HG03039 (cell line): ENCODE data around the gene PRKAR1B.

Experiments used
- ATAC-seq: cut with Tn5 transposase; IDR thresholded peaks from one replicate; pipeline ENCODE4 v1.9.1; 2021; ENCODE audit warnings: mild to moderate bottlenecking, moderate library complexity; ENCODE audit not compliant: unreplicated experiment

PRKAR1B gene

DNA sequence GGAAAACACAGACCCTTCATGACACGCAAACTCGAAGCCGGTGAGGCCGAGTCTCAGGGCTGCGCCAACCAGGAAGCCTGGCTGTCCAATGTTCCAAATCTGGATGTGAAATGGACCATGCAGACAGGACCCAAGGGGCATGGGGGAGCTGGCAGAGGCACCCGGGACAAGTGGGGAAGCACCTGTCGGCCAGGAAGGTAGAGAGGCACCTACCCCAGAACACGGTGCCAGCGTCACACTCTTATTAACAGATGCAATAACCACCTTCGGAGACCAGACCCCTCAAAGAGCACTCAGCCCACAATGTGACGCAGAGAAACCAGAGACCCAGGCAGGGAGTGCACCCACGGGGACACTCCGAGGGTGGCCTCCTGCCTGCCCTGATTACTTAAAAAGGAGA lies 119.1 kb downstream of the PRKAR1B start:
- no peak for ATAC-seq

DNA sequence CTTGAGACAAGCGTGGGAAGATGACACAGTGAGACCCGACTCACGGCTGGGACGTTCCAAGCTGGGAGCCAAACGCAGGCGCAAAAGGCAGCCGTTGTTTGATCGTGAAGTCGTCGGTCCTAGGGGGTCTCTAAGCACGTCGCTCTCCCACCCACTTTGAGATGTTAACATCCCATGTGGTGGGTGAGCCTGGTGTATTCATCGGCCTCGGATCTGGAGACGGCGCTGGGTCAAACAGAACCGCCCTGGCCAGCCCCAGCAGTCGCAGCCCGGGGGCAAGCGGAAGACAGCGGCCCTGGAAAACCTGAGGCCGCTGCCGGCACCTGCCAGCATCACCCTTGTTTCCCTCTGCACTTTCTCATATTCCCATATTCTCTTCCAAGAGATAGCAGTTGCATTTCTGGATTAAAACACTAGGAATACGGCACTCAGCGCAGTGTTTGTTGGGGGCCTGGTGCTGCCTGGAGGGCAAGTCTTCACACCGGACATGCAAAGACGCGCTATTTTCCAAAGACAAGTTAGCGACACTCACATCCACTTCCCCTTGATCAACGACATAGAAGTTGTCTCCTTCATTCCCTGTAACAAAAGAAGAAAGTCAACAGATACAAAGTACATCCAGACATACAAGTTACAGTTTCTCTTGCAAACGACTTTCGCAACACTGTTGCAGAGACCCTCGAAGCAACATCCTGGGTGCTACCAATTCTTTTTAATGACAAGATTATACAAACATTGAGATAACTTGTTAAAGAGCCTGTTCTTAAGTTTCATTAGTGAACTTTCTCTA lies 121.2 kb downstream of the PRKAR1B start:
- ATAC-seq: no peak

DNA sequence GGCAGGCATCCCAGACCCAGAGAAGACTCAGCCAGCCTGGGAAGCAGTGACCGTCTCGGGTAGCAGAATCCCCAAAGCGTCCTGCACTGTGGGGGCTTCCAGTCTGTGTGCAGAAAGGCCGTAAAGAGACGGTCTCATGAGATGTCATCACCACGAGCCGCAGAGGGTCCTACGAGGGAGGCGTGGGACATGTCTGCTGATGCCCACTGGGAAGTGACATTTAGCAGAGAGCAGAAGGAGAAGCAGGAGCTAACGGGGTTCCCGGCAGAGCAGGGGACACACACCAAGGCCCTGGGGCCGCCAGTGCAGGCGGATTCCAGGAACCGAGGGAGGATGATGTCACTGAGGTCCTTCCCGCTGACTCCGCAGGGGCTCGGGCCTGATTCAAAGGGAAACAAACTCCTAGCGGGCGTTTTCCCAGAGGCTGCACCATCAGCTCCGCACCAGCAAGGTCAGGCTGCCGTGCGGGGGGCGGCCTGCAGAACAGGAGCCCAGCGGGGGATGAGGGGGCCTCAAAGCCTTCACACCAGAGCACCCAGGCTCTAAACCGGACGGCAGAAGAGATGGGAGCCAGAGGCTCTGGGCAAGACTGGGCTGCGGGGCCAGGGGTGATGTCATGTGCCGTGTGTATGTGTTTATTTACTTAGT lies 122.1 kb downstream of the PRKAR1B start:
- ATAC-seq: no peak

DNA sequence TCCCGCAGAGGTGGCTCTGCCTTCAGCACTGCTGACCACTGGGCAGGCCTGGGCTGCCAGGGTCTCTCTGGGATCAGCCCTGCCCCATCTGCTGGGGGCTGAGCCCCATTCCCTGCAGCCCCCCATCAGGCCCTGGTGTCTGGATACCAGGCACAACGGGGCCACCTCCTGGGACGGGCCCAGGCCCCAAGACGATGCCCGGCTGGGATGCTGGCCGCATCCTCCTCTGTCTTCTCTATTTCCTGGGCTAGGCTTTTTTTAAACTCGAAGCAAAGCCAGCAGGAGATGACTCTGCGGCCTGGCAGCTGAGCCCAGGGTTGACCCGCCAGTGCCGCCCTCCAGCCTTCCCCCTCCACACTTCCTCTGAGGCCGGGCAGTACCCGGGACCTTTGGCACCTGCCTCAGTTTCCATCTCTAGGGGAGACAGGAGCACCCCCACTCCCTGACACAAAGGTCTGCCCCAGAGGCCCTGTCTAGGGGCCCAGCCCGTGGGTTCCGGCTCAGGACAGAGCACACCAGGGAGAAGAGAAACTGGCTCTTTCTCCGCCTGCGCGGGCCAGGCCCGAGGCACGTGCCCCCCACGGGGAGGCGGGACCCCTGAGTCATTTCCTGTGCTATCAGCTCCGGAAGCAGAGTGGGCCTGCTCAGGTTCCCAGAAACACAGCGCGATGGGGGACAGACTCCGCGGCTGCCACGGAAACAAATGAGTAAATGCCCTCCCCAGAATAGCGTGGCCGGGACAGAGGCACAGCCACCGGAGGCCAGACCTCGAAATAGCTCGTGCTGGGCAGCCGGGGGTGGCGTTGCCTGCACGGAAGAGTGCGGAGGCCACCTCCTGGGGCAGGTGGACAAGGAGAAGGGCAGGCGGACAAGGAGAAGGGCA lies 122.8 kb downstream of the PRKAR1B start:
- ATAC-seq: peak; percentile 47

DNA sequence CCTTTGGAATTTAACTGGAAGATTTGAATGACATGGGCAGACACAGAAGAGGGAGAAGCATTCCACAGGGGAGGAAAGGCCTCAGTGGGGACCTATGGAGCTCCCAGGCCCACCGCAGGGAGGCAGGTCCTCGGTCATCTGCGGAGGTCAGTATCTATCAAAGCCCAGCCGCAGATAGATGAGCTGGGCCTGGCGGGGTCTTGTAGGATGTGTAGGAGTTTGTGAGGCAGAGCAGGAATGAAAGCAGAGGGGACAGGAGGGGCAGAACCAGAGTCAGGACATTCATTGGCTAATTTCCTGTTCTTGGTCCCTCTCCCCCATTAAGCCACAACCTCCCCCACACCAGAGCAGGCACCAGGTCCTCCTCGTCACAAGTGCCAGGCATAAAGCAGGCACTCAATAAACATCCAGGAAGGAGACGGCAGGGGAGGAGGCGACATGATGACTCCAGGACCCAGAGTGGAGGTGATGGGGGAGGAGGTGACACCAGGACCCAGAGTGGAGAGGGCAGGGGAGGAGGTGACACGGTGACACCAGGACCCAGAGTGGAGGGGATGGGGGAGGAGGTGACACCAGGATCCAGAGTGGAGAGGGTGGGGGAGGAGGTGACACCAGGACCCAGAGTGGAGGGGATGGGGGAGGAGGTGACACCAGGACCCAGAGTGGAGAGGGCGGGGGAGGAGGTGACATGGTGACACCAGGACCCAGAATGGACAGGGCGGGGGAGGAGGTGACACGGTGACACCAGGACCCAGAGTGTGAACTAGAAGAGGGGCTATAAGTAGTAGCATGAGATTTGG lies 123.7 kb downstream of the PRKAR1B start:
- no peak for ATAC-seq

DNA sequence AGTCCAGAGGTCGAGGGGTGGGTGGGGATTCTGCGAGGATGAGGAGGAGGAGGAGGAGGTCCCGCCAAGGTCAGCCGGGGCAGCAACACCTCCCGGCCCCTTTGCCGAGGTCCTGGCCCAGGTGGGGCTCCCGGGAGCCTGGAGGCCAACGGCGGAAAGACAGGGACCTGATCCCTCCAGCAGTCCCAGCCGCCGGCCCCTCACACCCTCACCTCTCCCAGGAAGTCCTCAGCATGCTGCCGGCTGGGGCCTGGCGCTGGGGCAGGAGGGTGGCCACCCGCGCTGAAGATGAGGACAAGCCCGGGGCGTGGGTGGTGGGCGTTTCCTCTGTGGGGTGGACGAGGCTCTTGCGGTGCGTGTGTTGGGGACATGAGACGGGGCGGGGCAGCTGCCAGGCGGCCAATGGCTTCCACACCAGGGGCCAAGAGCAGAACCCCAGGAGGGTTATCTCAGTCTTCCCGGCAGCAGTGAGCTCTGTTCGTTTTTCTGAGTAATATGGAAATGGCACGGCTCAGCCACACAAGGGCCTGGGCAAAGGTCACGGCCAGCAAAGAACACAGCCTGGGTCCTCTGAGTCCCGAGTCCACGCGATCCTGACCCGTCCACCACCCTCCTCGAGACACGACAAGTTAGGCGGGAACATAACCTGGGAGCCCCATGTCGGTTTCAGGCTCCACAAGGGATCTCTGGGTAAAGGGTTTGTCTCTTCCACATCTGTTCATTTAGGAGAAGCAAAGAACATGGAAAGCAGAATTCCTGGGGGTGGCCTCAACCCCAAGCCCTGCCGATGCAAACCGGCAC lies 124.5 kb downstream of the PRKAR1B start:
- no peak for ATAC-seq

DNA sequence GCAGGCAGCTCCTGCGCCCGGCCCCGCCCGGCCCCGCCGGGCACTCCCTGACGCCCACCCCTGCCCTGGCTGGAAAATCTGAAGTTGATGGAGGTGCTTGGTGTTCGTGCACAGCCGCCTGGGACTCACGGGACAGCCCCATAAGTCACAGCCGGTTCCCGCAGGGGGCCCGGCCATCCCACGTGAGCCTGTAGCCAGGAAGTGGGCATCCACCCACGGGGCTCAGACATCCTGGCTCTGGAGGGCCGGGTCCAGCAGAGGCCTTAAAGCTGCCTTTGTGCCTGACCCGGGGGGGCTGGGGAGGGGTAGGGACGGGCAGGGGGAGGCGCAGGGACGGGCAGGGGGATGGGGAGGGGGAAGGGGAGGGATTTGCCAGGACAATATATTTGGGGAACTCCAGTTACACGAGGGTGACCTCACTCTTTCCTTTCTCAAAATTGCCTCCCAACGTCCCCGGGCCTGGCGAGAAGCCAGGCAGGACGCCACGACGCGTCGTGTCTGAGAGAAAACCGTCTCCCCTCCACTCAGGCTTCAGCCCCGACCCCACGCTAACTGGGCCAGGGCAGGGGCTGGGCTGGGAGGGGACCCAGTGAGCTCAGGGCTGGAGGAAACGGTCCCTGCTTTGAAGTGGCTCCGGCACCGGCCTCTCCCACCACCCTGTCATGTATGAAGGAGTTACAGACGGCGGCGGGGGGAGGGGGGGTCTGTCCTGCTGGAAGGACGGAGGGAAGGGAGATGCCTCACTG lies 125.3 kb downstream of the PRKAR1B start:
- peak; percentile 40 for ATAC-seq

DNA sequence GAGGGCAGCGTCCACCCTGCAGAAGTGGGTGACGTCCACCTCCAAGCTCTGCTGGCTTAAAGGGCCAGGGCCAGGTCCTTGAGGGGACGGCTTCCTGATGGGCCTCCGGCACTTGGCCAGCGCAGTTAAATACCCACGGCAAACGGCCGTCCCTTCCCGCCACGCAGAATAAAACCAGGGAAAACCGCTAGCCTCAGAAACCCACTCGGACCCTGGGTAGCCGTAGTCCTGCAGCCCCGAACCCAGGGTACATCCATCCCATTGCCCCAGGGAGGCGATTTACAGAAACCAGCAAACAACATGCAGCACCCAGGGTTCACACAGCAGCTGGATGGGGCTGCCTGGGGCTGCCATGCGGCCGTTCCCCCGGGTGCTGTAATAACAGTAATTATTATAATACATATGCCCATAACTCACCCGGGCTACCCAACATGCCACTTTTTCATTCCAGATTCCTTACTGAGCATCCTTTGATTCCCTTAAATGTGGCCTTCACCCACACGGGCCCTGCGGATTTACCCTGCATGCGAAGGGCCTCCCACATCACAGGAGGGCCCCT lies 126.0 kb downstream of the PRKAR1B start:
- ATAC-seq: no peak

DNA sequence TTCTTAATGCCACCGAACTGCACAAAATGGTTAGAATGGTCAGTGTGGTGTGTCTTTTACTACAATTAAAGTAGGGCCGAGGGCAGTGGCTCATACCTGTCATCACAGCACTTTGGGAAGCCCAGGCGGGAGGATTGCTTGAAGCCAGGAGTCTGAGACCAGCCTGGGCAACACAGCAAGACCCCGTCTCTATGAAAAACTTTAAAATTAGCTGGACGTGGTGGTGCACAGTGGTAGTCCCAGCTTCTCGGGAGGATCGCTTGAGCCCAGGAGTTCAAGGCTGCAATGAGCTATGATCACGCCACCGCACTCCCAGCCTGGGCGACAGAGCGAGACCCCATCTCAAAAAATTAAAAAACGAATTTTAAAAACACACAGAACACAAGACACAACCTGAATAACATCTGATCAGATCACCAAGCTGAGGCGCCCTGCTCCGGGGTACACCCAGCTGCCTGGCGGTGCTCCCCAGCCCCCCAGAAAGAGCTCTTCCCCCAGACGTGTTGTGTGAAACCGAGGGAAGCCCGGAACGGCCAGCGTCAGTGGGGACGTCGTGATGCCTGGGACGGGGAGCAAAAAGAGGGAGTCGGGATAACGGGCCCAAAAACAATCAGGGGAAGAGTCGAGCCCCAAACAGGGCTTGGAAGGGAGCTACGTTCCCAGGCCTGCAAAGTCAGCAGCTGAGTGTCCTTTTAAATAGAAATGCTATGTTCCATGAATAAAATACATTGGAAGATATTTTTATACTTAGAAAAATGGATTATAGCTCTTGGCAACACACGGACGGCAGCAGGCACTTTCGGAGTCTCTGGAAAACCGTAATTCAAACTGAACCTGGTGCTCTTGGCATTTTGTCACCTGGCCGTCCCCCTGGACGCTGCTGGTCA lies 126.7 kb downstream of the PRKAR1B start:
- no peak for ATAC-seq

DNA sequence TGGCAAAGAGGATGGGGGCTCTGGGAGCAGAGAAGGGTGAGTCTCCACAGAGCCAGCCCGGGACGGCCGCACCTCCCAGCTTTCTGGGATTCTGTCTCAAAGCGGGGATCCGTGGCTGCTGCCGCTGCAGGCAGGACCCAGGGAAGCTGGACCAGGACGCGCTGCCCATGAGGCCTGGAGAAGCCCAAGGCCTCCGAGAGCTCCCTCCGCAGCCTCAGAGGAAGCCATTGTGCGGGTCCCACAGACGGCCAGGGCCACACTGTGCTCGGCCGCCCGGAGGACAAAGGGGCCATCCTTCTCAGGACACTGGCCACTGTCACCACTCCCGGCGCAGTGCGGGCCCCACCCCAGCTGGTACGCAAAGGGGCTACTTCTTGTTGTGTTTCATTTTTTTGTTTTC lies 128.2 kb downstream of the PRKAR1B start:
- no peak for ATAC-seq

DNA sequence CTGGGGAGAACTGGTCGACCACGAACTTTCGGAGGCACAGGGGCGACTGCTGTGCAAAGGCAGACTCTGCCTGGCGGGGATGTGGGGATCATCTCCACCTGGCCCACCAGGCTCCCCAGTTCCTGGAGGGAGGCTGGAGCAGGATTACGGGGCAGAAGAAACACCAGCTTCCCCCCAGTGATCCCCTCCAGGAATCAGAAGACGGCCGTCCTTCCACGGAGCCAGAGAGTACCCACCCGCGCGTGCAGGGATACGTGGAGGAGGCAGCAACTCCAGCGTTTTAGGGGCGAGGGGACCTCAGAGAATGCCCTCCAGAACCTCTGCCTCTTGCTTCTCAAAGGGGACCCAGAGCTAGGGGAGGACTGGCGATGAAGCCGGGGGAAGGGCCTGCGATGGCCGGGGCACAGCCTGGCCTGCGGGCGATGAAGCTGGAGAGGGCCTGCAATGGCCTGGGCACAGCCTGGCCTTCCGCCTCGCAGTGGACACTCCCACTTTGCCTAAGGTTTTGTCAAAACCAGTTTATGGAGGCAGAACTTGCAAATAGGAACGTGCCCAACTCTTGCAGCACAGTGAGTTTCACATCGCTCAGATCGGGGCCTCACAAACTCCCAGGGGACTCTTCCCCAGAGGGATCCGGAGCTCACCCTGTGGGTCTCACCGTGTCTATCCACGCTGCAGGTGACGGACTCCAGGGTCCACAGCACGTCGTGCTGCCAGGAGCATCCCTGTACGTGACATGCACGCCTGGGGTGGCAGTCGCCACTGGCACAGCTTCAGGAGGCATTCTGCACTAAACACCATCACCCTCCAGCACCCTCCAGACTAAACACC lies 129.5 kb downstream of the PRKAR1B start:
- ATAC-seq: no peak

DNA sequence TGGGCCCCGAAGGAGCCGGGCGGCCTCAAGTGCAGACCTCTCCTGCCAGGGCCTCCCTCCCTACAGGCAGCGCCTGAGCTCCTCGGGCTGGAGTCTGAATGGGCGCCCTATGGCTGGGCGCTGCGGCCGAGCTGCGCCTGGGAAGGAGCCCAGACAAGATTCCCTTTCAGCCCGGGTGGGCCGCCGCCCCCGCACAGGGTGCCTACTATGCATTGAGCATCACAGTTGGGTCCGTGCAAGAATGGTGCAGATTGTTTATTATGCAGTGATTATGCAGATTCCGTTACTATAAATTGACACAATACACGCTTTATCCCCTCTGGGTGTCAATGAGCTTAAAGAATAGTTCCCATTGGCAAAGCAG lies 130.3 kb downstream of the PRKAR1B start:
- no peak for ATAC-seq

DNA sequence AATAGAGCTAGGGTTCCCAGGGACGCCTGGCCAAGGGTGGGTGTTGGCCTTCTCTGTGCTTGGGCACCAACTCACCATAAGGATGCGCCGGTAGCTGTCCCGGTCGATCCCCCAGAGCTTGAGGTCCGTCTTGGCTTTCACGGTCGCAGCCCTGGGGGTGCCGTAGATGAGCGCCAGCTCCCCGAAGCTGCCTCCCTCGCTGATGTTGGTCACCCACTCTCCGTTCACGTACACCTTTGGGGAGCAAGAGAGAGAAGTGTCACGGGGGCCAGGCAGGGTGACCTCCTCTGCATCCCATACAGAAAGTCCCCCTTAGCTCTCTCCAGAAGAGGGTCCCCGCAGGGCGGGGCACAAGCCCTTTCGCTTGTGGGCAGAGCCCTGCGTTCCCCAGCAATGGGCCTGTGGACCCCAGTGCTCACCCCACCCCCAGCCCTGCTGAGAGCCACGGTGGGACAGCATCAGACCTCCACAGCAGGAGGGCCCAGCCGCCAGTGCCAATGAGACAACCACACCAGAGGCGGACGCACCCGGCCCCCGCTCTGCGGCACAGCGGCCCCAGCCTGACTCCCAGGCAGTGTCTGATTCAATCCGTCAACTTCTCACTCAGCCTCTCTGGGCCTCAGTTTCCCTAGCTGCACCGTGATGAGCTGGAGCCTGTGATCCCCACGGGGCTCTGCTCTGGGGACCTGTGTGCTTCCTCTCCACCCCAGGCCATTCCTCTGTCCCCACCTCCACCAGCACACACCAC lies 130.8 kb downstream of the PRKAR1B start:
- ATAC-seq: no peak

DNA sequence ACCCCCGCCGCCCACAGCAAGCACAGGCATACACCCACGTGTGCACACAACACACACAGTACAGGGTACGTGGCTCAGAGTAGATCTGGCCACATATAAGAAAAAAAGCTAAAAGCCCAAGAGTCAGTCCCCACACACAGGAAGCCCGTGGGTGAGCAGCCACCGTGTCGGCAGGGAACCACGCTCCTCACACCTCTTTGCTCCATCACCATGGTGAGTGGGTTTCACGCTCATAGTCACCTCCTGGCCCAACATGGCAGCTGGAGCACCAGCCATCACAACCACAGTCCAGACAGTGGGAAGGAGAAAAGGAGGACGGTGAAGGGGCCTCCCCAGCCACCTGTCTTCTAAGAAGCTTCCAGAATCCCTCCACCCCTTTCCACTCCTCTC lies 131.5 kb downstream of the PRKAR1B start:
- ATAC-seq: no peak

DNA sequence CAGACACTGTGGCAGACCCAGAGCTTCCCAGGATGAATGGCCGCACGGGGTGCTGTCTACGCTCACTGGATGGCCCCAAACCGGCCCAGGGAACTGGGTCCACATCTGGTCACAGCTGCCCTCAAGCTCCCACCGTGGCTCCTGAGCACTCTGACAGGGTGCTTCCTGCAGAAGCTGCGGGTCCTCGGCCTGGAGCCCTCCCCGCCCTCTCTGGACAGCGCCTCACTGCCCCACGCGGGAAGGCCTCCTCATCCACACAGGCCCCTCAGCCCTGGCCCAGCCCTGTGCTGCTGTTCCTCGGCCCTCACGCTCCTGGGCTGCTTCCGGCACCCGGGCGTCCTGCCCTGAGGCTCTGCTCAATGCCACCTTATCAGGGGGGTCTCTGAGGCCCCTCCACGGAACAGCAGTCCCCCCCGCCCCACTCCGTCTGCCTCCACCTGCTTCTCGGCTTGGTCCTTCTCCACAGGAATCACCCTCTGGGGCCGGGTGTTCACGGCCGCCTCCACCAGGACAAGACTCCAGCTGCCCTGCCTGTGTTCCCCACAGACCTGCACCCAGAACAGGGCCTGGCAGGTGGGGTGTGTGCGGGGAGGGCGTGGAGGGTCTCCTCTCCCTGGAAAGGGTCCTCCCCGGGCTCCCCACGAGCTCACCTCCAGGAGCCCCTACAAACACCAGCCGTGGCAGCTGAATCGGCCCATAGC lies 132.0 kb downstream of the PRKAR1B start:
- no peak for ATAC-seq
